Mesothelial cell of epicardium (in vitro differentiated cells): ENCODE measurements around the gene TRAP1. TPM values are rescaled to one million over a fixed set of nuclear protein-coding genes. Genes with fewer than 3 reads are reported as not detected.
"Not testable (repeated sequence)": the region's sequence is repeated elsewhere in the genome, so short reads cannot be mapped to it uniquely, and the experiment has no call there.

Experiments used
- DNase-seq, 2 experiments: peaks; one replicate each; pipeline ENCODE4 v3.0.0; 2021; ENCODE audit warnings: low spot score in 2 of 2; ENCODE audit not compliant: unreplicated experiment in 2 of 2
- H3K27ac Mint-ChIP-seq: 2 replicates; pipeline ENCODE4 v1.8.0; 2021; ENCODE audit warnings: mixed read lengths
- H3K27me3 Mint-ChIP-seq: 2 replicates; pipeline ENCODE4 v1.8.0; 2021; ENCODE audit warnings: low read depth, mixed read lengths
- H3K36me3 Mint-ChIP-seq: 2 replicates; pipeline ENCODE4 v1.8.0; 2021; ENCODE audit warnings: mixed read lengths
- H3K4me1 Mint-ChIP-seq: 2 replicates; pipeline ENCODE4 v1.8.0; 2021; ENCODE audit warnings: mixed read lengths
- H3K4me3 Mint-ChIP-seq: 2 replicates; pipeline ENCODE4 v1.8.0; 2021; ENCODE audit warnings: mild to moderate bottlenecking, moderate library complexity, mixed read lengths
- H3K9me3 Mint-ChIP-seq: 2 replicates; pipeline ENCODE4 v1.8.0; 2021; ENCODE audit warnings: mixed read lengths
- CTCF ChIP-seq: fragments of 200-600 bp; sonication (generic); IDR thresholded peaks from one replicate; pipeline ENCODE4 v1.5.0; 2021; ENCODE audit warnings: antibody characterized with exemption; ENCODE audit not compliant: unreplicated experiment
- total RNA-seq: library from RNA; stranded (reverse); gene quantifications from 3 replicates; pipeline ENCODE4 v1.2.1, GENCODE V29; 2021

TRAP1 gene
- total RNA-seq, 1 donor from 2014 or later, result 149 TPM

DNA sequence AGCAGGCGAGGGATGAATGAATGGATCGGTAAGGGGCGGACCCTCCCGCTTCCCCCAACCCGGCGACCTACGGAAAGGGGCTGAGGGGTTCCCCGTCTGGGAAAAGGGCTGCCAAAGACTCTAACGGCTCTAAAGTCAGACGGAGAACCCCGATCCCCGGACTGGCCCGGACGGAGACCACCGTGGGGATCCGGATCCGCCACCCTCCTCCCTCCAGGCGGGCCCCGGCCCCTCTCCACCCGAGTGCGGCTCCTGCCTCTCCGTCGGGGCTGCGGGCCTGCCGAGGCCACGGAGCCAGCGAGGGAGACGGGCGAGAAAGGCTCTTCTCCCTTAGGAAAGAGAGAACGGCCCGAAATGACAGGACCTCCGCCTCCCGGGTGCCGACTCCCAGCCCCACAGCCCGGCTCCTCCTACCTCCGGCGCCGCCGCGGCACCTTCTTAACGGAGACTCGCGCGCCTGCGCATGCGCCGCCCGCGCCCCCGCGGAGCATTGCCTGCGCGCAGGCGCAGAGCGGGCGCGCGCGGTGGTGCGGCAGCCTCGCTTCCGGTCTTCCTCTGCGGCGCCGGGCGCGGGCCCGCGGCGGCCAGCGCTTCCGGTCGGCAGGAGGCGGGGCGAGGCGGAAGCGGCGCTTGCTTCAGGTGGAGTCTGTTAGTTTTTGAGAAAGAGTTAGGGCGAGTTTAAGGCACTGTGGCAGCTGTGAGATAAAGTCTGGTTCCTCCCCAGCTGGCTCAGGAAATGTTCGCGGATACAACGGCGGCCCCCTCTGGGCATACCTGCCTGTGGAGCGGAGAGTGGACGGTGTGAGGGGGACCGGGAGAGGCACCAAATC is 106.0 kb downstream of the TRAP1 start, which contains the start of gene SLX4:
SLX4 (minus strand) TSS at position 461 of the 830 bp plus-strand sequence. CDS start 2,642 bp downstream, outside the sequence.
- H3K27me3 Mint-ChIP-seq, result no peaks in the 10 kb centered on the region
- H3K27ac Mint-ChIP-seq, result peak within 1 kb of the TSS; percentile 96
- H3K4me1 Mint-ChIP-seq, result peaks cover 28% of the 10 kb centered on the region
- peak within 1 kb of the TSS; percentile 98 for H3K4me3 Mint-ChIP-seq
- DNase-seq, result peak; percentile 90 to 92
- peaks cover 9% of the 10 kb centered on the region for H3K36me3 Mint-ChIP-seq
- no peaks in the 10 kb centered on the region for H3K9me3 Mint-ChIP-seq
- no peak for TF ChIP-seq CTCF

DNA sequence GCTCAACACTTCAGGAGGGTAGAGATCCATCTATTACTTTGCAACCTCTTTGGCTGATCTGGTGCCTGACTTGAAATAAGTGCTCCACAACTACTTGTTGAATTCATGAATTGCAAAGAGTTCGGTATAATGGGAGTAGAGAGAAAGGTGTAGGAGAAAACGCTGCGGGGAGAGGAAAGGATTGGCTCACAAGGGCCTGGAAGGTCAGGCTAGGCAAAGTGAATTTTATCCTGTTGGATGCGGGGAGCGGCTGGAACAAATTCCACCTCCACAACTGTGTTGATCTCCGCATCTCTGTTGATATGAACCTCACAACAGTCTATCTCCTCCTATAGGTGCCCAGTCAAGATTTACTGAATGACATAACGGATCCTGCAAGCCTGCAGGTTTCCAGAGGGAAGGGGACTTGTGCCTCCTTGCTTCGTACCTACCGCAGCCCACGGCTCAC is 106.6 kb downstream of the TRAP1 start:
- peaks cover 9% of the 10 kb centered on the region for H3K36me3 Mint-ChIP-seq
- peaks cover 28% of the 10 kb centered on the region for H3K4me1 Mint-ChIP-seq
- H3K9me3 Mint-ChIP-seq, result no peaks in the 10 kb centered on the region
- no peak for TF ChIP-seq CTCF
- peak overlapping the region; percentile 98 for H3K4me3 Mint-ChIP-seq
- H3K27ac Mint-ChIP-seq, result peak overlapping the region; percentile 85
- no peaks in the 10 kb centered on the region for H3K27me3 Mint-ChIP-seq
- DNase-seq, result no peak

DNA sequence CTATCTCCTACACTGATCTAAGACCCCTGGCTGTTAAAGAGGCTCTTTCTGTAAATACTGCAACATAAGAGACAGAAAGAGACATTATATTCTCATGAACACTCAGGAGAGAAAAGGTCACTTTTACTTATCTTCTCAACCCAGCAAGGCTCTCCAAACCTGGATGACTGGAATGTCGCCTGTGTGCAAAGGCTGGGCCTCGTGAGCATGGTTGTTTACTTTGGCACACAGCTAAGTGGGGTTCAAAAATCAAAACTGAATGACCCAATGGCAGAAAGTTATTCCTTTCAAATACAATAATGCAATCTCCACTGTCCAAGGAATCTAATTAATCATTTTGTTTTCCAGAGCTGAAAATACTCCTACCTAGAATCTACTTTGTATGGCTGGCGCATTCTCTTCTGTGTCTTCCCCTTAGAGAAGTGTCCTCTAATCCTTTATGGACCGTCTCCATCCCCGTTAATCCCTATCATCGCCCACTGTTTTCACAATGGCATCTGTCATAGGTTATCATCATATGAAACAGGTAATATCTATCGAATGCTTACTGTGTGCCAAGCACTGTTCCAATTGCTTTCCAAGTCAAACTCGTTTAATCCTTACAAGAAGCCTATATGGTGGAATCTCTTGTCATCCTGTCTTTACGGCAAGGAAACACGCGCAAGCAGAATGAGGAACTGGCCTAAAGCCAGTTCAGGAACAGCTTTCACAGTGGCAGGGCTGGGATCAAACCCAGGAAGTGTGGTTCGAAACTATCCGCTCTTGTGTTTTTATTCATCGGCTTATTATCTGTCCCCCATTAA is 107.2 kb downstream of the TRAP1 start:
- Mint-ChIP-seq H3K4me1 (peaks cover 28% of the 10 kb centered on the region), H3K27ac (no peak overlapping the region), H3K36me3 (peaks cover 7% of the 10 kb centered on the region), H3K27me3 (no peaks in the 10 kb centered on the region), H3K4me3 (peak overlapping the region; percentile 98), H3K9me3 (no peaks in the 10 kb centered on the region)
- DNase-seq, result no peak
- TF ChIP-seq CTCF, result no peak

DNA sequence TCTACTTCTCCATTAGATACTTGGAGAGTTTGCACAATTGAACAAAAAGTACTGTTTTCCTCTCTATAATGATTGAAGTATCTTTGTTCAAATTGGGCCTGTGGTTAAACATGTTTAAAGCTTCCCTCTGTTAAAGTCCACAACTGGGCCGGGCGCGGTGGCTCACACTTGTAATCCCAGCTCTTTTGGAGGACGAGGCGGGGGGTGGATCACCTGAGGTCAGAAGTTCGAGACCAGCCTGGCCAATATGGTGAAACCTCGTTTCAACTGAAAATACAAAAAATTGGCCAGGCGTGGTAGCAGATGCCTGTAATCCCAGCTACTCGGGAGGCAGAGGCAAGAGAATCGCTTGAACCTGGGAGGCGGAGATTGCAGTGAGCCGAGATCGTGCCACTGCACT is 108.3 kb downstream of the TRAP1 start:
- peaks cover 10% of the 10 kb centered on the region for H3K36me3 Mint-ChIP-seq
- not testable (repeated sequence) for H3K27me3 Mint-ChIP-seq, DNase-seq, H3K27ac Mint-ChIP-seq, H3K9me3 Mint-ChIP-seq, H3K4me3 Mint-ChIP-seq
- H3K4me1 Mint-ChIP-seq, result peaks cover 28% of the 10 kb centered on the region

- DNase-seq, result no peak
- no peak overlapping the region for H3K27ac Mint-ChIP-seq
- no peaks in the 10 kb centered on the region for H3K27me3 Mint-ChIP-seq
- peaks cover 23% of the 10 kb centered on the region for H3K4me1 Mint-ChIP-seq
- H3K9me3 Mint-ChIP-seq, result no peaks in the 10 kb centered on the region
- TF ChIP-seq CTCF, result no peak
- H3K4me3 Mint-ChIP-seq, result no peak overlapping the region
- H3K36me3 Mint-ChIP-seq, result peaks cover 12% of the 10 kb centered on the region
These were observed 109.3 kb downstream of the TRAP1 start for GRCh38 chr16:3608069-3608468.

Other genes starting within 250 kb of the TRAP1 start
- gene C16orf90, start 222.0 kb downstream of the TRAP1 start, total RNA-seq, result not detected in 3 replicates
- 30.1 to 36.4 TPM (median 36.0 TPM) in 3 replicates for gene CLUAP1, start 216.5 kb downstream of the TRAP1 start, total RNA-seq
- gene NLRC3, start 140.1 kb downstream of the TRAP1 start, total RNA-seq, result 0.04 to 0.13 TPM in 2 of 3 replicates, not detected in the other
- 11.0 to 12.0 TPM (median 11.1 TPM) in 3 replicates for gene SLX4, start 105.9 kb downstream of the TRAP1 start, total RNA-seq
- gene DNASE1, start 62.8 kb downstream of the TRAP1 start, total RNA-seq, result 43.4 to 48.7 TPM (median 46.0 TPM) in 3 replicates
- 141 to 151 TPM (median 148 TPM) in 3 replicates for gene CREBBP, start 163.2 kb upstream of the TRAP1 start, total RNA-seq